ENCODE measurements around the gene MAL.

DNA sequence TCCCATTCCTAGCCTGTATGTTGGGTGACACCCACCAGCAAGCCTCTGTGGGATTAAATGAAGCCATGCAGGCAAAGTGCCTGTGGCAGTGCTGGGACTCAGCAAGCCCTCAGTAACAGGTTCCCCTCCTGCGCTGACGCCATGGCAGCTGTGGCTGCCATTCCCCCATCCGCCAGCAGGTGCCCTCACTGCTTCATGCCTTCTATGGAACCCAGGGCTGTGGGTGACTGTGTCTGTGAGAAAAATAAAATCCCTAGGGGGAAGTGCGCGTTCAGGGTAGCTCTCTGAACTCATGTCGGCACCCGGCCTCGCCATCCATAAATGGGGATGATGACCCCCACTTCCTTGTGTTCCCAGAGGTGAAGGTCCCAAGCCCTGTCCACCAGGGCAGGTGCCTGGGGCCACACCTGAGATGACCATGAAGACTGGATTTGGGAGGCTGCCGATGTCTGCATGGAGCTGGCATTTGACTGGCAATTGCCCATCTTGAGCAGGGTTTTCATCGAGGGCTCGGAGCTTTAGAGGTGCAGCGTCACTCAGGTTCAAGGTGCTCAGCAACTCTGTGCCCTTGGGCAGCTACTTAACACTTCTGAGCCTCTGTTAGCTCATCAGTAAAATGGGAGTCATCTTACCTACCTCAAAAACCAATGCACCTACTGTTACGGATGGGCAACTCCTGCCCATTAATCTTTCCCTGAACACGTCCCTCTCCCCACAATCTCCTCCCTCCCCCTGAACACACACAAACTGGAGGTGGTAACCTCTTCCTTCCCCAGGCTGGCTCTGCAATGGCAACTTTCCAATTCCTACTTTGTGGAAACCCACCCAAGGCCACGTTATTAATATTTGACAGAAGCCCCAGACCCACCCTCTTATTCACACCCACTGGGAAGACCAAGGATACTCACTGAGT lies 2.9 kb upstream of the MAL start:
- TF ChIP-seq TAF1 (IDR thresholded peaks at IDR 0.05; ENCODE audit: low read depth) (no peak), POLR2AphosphoS5 (IDR thresholded peaks at IDR 0.05) (no peak)
- TF ChIP-seq, protein P1, sequence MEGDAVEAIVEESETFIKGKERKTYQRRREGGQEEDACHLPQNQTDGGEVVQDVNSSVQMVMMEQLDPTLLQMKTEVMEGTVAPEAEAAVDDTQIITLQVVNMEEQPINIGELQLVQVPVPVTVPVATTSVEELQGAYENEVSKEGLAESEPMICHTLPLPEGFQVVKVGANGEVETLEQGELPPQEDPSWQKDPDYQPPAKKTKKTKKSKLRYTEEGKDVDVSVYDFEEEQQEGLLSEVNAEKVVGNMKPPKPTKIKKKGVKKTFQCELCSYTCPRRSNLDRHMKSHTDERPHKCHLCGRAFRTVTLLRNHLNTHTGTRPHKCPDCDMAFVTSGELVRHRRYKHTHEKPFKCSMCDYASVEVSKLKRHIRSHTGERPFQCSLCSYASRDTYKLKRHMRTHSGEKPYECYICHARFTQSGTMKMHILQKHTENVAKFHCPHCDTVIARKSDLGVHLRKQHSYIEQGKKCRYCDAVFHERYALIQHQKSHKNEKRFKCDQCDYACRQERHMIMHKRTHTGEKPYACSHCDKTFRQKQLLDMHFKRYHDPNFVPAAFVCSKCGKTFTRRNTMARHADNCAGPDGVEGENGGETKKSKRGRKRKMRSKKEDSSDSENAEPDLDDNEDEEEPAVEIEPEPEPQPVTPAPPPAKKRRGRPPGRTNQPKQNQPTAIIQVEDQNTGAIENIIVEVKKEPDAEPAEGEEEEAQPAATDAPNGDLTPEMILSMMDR (IDR thresholded peaks at IDR 0.05; ENCODE audit: poor library complexity, severe bottlenecking), result peak; percentile 31

Data from neural cell (in vitro differentiated cells).